ENCODE measurements around the gene ITSN2.

DNA sequence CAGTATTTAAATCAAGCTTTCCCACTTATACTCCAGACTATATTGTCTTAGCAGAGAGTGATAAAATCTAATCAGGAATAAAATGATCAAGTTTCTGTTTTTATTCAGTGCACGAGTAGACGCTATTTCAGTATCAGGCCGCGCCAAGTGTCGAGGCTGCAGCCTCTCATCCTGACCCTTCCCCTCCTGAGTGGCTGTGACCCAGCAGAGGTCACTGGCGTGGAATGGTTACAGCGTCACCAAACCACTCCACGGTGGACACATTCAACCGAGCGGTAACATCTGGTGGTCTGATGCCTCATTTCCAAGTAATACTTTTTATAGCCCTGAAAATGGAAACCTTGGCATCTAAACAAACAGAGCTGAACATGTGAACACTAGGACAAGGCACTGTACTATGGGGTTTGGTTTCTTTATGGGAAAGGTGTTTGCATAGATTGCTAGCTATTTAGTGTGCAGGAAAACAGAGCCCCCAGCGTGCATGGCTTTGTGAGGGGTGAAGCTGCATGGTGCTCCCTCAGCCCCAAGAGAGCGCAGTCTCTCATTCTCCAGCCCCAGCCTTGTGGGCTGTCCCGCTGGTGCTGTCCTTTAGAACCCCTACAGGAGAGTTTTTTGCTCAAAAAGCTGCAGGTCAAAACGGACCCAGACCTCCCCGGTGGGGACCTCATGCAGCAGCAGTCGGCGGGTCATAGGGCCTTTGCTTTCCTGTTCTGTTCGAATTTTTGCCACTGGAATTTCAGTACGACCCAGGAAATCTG lies 157.1 kb downstream of the ITSN2 start:
- TF ChIP-seq POLR2A (IDR thresholded peaks at IDR 0.05; ENCODE audit: low read length), result no peak
- no peak for TF ChIP-seq GATA1 (IDR thresholded peaks at IDR 0.05; ENCODE audit: low read depth, low read length)
